Right cardiac atrium (tissue), 5 donors: ENCODE data around the gene BTG2. TPM values are rescaled to one million over a fixed set of nuclear protein-coding genes. Genes with fewer than 3 reads are reported as not detected.
A peak's percentile ranks its signal among the peaks of the same experiment; 100 is the strongest.

Experiments
- ATAC-seq, 2 donors: fragments of 200-7000 bp; cut with Tn5 transposase; one replicate each; pipeline versions ENCODE4 v1.8.0 to v1.9.1; 2020; ENCODE audit warnings: moderate library complexity in 2 of 2, mild to moderate bottlenecking in 1 of 2
- DNase-seq, 3 donors: peaks; one replicate each; pipeline ENCODE4 v3.0.0-alpha.2; 2020
- H3K27ac ChIP-seq: one replicate; pipeline ENCODE4 v1.5.1; 2013; ENCODE audit warnings: mild to moderate bottlenecking, low read length, control low read depth, moderate library complexity
- H3K27me3 ChIP-seq: one replicate; pipeline ENCODE4 v1.6.1; 2013; ENCODE audit not compliant: control insufficient read depth, insufficient read depth
- H3K4me1 ChIP-seq: one replicate; pipeline ENCODE4 v1.6.1; 2013; ENCODE audit warnings: low read length; ENCODE audit not compliant: control insufficient read depth, insufficient read depth
- H3K4me3 ChIP-seq: one replicate; pipeline ENCODE4 v1.5.1; 2013; ENCODE audit warnings: low read length, control low read depth
- H3K9me3 ChIP-seq: one replicate; pipeline ENCODE4 v1.6.1; 2013; ENCODE audit warnings: low read length; ENCODE audit not compliant: control insufficient read depth
- WGBS: extraction: QIAGEN DNeasy Blood & Tissue Kit; methylation state at CpG from one replicate; pipeline ENCODE4 v1.1.7; 2013; 5-methylcytosine and 5-hydroxymethylcytosine counted together
- intact Hi-C, 4 donors: fragments of 100-400 bp; cut with DNase I; formaldehyde crosslinking; loops; one replicate each; pipeline versions ENCODE4 v1.11.0 to v1.14.0; 2022 to 2023
- polyA plus RNA-seq: library from polyadenylated mRNA; stranded (reverse); fragments of 200-250 nt; gene quantifications from one replicate; pipeline ENCODE4 v1.2.3, GENCODE V29; 2013
- total RNA-seq, 4 donors: library from RNA; stranded (reverse); fragmentation: NEBNext Ultra II Directional; extraction: Animal tissue kit (Norgen Biotek cat#: 25700); gene quantifications; one replicate each; pipeline ENCODE4 v1.2.1, GENCODE V29; 2021
- donor health status: healthy with polysubstance abuse.
- donor health status: DM: no; HTN: yes; CAD: no.
- donor health status: DM: no; HTN: no; CAD: no.
- donor health status: DM: no; HTN: yes; CAD: no; lungs with severe emphysema.
- donor health status: DM: yes; HTN: yes; CAD: no.

Gene BTG2
- total and polyA plus RNA-seq, 5 donors = 68.1 to 361 (median 126) TPM

DNA sequence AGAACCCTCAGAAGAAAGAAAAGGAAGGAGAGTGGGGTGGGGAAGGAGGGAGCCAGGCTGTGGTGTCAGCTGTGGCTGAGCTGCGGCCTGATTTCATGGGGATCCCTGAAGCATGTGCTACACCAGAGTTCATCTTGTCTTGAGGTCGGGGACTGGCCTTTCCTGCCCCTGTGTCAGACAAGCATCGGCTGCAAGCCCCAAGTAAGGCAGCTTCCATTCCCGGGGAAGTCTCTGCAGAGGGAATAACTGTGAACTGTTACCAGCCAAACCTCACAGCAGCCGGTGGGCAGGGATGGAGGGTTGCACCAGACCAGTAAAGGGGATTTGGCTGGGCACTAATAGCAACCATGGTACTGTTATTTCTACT is 35.7 kb upstream of the BTG2 start:
- DNase-seq = peak in 1 of 3 donors; percentile 53
- intact Hi-C loops = loop anchor here (2.0 to 10.0 kb wide), 6 partner anchors 38 to 225 kb away; partner anchors contain the start of gene BTG2 (in 2 of the 4)
- no peaks in the 10 kb centered on the region for H3K27me3 ChIP-seq
- no peaks in the 10 kb centered on the region for H3K9me3 ChIP-seq
- no peak for ATAC-seq
- 59% methylated on average over 5 of the region's 5 CpGs for WGBS
- H3K4me1 ChIP-seq = peaks cover under 1% of the 10 kb centered on the region
- no peak overlapping the region for H3K27ac ChIP-seq
- no peak overlapping the region for H3K4me3 ChIP-seq

DNA sequence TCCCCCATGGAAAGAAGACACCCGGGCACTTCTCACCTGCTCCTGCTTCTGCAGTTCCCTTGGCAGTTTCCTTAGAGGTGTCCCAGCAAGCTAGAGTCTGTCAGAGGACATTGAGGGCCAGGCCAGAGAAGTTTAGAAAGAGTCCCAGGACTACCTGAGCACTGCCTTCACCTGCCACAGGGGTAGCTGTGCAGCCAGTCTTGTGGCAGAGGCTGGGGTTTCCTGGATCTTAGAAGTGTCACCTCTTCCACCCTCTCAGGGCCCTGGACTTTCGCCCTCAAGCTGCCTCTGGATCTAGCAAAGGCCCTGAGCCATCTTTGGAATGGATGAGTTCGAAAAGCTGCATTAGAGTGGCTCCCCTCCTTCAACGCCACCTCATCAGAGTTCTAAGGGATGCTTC is 34.9 kb upstream of the BTG2 start:
- peaks cover 4% of the 10 kb centered on the region for H3K4me1 ChIP-seq
- ATAC-seq (no peak), DNase-seq (no peak)
- intact Hi-C loops = loop anchor here (2.0 to 10.0 kb wide), 5 partner anchors 37 to 217 kb away; partner anchors contain the start of gene BTG2 (in 2 of the 4)
- H3K4me3 ChIP-seq = no peak overlapping the region
- H3K9me3 ChIP-seq = no peaks in the 10 kb centered on the region
- WGBS = 81% methylated on average over 4 of the region's 4 CpGs
- H3K27ac ChIP-seq = no peak overlapping the region
- no peaks in the 10 kb centered on the region for H3K27me3 ChIP-seq

DNA sequence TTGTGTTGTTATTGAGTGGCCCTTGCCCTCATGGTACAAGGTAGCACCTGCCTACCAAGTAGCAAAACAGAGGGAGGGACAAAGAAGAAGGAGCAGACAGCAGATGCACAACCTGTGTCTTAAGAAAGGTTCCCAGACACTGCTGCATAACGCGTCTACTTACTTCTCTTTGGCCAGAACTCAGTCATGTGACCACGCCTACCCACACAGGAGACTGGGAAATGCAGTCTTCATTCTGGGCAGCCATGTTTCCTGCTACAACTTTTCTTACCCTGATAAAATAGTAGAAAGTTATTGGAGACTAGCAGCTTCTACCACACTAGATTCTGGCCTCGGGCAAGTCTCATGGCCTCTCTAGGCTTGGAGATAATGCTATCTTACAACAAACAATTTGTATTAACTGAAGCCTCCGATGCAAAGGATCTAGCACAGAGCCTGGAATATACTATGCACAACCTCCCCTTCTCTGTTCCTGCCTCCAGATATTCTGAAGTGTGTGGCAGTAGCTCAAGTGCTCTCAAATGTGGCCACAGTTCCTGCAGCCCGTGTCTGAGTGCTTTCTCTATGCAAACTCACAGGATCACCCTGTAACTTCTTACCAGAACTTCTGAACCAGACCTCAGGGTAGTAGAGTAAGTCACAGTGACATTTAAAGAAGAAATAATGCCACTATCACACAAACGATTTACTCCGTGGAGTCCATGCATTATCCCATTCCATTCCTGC is 34.1 kb upstream of the BTG2 start:
- H3K27me3 ChIP-seq = no peaks in the 10 kb centered on the region
- WGBS = 30% methylated on average over 8 of the region's 8 CpGs
- intact Hi-C loops = loop anchor here (2.0 to 10.0 kb wide), 5 partner anchors 36 to 216 kb away; partner anchors contain the start of gene BTG2 (in 2 of the 4)
- H3K9me3 ChIP-seq = no peaks in the 10 kb centered on the region
- peaks cover 7% of the 10 kb centered on the region for H3K4me1 ChIP-seq
- peak in 1 of 2 donors; percentile 20 for ATAC-seq
- H3K27ac ChIP-seq = no peak overlapping the region
- DNase-seq = peak; percentile 66 to 79 (median 69)
- no peak overlapping the region for H3K4me3 ChIP-seq

DNA sequence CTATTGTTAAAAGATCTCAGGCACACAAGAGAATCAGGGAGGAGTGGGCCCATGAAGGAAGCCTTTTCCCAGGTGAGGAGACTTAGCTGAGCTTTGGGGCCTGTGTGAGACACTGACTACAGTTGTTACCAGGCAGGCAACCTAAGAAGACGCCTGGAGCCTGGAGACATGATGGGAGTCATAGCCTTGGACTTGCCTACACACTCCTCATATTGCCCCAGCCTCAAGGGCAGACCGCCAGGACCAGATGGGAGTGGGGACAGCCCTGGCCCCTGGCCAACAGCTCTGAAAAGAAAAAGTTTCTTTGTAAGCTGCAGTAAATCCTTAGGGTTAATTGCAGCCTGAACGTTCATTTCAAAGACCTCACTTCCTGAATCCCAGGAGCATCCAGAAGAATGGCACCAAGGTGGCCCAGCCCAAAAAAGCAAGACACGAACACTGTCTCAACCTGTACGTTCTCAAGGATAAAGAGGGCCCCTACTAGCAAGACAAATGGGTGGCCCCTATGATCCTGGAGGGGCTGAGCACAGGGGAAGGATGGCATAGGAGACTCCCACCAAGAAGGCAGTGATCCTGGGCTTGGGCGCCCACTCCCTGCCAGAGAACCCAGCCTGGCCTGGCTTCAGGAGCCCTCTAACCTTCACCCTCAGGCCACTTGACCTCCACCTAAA is 33.2 kb upstream of the BTG2 start:
- ATAC-seq (no peak), DNase-seq (peak in 2 of 3 donors; percentile 69 to 78)
- Histone ChIP-seq H3K4me1 (peaks cover 14% of the 10 kb centered on the region), H3K9me3 (no peaks in the 10 kb centered on the region), H3K27me3 (no peaks in the 10 kb centered on the region), H3K4me3 (no peak overlapping the region), H3K27ac (no peak overlapping the region)
- 66% methylated on average over 6 of the region's 6 CpGs for WGBS
- intact Hi-C loops = loop anchor here (2.0 to 10.0 kb wide), 6 partner anchors 35 to 215 kb away; partner anchors contain the start of gene BTG2 (in 2 of the 4)

DNA sequence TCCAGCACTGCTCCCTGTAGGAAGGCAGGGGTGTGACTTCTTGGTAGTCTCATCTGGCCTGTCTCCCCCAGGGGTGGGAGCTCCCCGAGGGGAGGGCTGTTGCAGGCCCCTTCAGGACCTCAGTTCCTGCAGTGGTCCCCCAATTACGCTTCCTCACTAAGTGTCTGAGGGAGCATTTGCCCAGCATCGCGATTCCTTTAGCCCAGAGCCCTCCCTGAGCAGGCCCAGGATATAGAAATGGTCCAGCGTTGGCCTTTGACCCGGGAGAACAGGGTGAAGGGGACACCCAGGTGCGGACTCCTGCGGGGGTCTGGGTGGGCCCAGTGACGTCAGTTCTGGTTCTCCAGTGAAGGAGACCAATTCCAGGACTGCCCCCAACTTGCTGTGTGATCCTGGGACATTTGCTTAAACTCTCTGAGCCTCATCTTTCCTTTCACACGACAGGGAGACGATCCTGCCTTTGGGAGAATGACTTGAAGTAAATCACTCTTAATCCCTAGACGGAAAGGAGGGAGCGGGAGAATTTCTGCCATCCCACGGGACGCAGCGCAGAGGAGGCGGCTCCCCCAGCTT is 32.6 kb upstream of the BTG2 start:
- intact Hi-C loops = loop anchor here (1.0 to 10.0 kb wide), 7 partner anchors 34 to 215 kb away; partner anchors contain the start of gene BTG2 (in 2 of the 4)
- peak in 2 of 3 donors; percentile 61 to 66 for DNase-seq
- no peaks in the 10 kb centered on the region for H3K9me3 ChIP-seq
- no peaks in the 10 kb centered on the region for H3K27me3 ChIP-seq
- no peak for ATAC-seq
- no peak overlapping the region for H3K4me3 ChIP-seq
- no peak overlapping the region for H3K27ac ChIP-seq
- peaks cover 17% of the 10 kb centered on the region for H3K4me1 ChIP-seq
- WGBS = 25% methylated on average over 17 of the region's 17 CpGs

DNA sequence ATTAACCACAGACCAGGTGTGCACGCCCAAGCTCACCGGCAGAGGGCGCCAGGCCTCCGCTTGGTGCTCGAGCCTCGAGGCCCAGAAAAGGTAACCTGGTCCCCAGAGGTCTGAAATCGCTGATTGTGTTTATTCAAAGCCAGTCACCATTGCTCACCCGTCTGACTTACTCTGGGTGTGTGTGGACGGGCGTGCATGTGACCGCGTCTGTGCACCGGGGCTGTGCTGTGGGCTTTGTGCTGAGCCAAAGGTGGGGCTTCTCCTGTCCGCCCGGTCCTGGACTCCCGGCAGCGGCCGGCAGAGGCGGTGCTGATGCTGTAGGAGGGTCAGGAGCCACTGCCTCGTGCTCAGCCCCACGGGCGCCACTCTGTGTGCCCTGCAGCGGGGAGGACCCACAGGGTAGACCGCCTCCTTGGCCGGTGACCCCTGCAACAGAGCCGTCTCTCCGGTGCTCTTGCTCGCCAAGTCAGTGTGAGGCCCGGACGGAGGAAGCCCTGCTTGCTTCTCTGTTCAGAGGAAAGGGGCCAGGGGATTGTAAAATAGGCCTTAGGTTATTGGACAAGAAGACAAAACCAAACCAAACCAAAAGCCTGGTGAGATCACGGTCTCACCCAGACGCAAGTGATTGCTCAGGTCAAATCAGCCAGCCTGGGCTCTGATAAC is 32.0 kb upstream of the BTG2 start:
- peak; percentile 89 to 95 (median 94) for DNase-seq
- peak overlapping the region; percentile 60 for H3K27ac ChIP-seq
- no peaks in the 10 kb centered on the region for H3K9me3 ChIP-seq
- H3K4me1 ChIP-seq = peaks cover 17% of the 10 kb centered on the region
- intact Hi-C loops = loop anchor here (1.0 to 10.0 kb wide), 7 partner anchors 33 to 214 kb away; partner anchors contain the start of gene BTG2 (in 2 of the 4)
- peak; percentile 66 to 80 for ATAC-seq
- WGBS = 16% methylated on average over 32 of the region's 32 CpGs
- no peaks in the 10 kb centered on the region for H3K27me3 ChIP-seq
- no peak overlapping the region for H3K4me3 ChIP-seq

DNA sequence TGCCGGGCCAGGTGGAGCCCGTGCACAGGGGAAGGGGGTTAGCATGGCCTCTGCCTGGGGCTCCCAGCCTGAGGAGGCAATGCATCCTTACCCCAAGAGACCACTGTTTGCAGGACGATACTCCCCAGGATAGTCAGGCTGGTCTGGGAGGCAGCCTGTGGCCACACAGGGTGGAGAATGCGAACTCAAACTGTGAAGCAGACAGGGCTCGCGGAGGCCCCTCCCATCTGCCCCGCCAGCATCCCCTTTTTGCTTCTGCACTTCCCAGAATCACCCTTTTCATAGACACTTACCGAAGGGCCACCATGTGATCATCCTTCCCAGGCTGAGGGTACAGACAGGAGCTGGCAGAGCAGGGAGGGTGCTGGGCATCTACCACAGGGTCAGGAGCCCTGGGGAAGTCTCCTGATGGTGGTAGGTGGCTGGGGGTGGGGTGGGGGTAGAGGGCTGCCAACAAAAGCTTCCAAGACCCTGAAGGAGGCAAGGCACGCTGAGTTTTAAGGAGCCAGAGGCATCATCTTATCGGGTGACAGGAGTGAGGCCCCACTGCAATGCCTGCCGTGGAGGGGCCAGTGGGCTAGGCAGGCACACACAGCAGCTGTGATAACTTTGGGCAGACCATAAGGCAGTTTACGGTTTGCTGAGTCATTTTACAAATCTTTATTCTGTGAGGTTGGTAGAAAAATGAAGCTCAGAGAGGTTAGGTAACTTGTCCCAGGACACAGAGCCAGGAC is 31.3 kb upstream of the BTG2 start:
- intact Hi-C loops = loop anchor here (1.0 to 10.0 kb wide), 7 partner anchors 33 to 213 kb away; partner anchors contain the start of gene BTG2 (in 2 of the 4)
- DNase-seq (peak; percentile 61 to 86 (median 85)), ATAC-seq (peak in 1 of 2 donors; percentile 0)
- WGBS = 78% methylated on average over 12 of the region's 12 CpGs
- H3K27me3 ChIP-seq = no peaks in the 10 kb centered on the region
- no peaks in the 10 kb centered on the region for H3K9me3 ChIP-seq
- H3K4me1 ChIP-seq = peaks cover 20% of the 10 kb centered on the region
- no peak overlapping the region for H3K4me3 ChIP-seq
- H3K27ac ChIP-seq = peak overlapping the region; percentile 60

DNA sequence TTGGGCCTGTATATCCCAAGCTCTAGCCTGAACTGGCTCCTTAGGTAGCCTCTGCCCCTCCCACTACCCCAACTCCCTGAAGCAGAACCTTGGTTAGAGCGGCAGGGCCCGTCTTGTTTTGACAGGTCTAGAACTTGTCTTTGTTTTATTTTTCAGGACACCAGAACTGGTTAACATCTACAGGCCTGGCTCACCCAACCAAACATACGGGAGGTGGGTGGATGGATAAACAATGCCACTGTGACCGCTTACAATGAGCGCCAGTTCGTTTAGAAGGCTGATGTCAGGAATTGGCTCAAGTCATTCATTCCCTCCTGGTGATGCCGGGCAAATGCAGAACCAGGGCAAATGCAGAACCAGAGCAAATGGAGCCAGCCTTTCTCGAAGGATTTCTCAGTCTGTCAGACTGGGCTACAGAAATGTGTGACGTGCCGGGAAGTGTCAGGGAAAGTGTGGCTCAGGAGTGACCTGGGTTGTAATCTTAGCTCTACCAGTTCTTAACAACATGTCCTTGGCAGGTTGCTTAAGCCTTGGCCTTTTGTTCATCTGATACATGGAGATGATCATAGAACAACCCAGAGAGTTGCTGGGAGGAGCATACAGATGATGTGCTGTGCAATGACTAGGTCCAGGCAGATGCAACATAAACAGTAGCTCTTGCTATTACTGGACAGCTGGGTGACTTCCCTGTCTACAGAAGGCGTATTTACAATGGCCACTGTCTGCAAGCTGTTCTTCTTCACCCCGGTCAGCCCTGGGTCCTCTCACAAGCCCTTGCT is 30.5 kb upstream of the BTG2 start:
- intact Hi-C loops = loop anchor here (5.0 to 10.0 kb wide), 4 partner anchors 33 to 213 kb away; partner anchors contain the start of gene BTG2 (in 2 of the 4)
- H3K4me3 ChIP-seq = no peak overlapping the region
- no peaks in the 10 kb centered on the region for H3K9me3 ChIP-seq
- H3K27ac ChIP-seq = peak overlapping the region; percentile 60
- WGBS = 53% methylated on average over 12 of the region's 12 CpGs
- peaks cover 21% of the 10 kb centered on the region for H3K4me1 ChIP-seq
- DNase-seq (peak; percentile 57 to 78 (median 74)), ATAC-seq (peak; percentile 14 to 36)
- no peaks in the 10 kb centered on the region for H3K27me3 ChIP-seq

DNA sequence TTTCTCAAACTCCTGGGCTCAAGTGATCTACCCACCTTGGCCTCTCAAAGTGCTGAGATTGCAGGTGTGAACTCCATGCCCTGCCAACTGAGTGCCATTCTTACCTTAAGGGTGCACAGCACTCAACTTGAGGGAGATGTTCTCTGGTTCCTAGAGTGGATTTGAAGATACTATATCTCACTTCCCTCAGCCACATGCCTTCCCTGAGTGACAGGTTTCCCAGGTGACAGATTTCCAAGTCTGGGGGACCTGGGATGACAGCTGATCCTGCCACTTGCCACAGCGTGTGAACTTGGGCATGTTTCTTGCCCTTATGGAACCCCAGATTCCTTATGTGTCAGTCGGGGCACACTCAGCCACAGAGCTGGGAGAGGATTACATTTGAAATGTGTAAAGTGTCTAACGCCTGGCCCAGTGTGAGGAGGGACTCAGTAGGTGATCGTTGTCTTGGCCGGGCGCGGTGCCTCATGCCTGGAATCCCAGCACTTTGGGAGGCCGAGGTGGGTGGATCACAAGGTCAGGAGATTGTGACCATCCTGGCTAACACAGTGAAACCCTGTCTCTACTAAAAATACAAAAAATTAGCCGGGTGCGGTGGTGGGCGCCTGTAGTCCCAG is 29.6 kb upstream of the BTG2 start:
- Histone ChIP-seq H3K9me3 (no peaks in the 10 kb centered on the region), H3K27me3 (no peaks in the 10 kb centered on the region), H3K4me3 (no peak overlapping the region), H3K27ac (peak overlapping the region; percentile 65), H3K4me1 (peaks cover 24% of the 10 kb centered on the region)
- DNase-seq (peak in 1 of 3 donors; percentile 57), ATAC-seq (no peak)
- intact Hi-C loops = loop anchor here in 1 of 4 donors (10.0 kb wide), 1 partner anchor 209 kb away; no protein-coding TSS in a partner anchor
- 80% methylated on average over 11 of the region's 11 CpGs for WGBS
